HG02623 (cell line): ENCODE data around the gene NRF1.
"Not testable (repeated sequence)": the region's sequence is repeated elsewhere in the genome, so short reads cannot be mapped to it uniquely, and the experiment has no call there.

Experiments used
- ATAC-seq: cut with Tn5 transposase; IDR thresholded peaks from one replicate; pipeline ENCODE4 v1.9.1; 2021; ENCODE audit warnings: moderate library complexity; ENCODE audit not compliant: unreplicated experiment

NRF1 gene

GRCh38 chr7:129606803-129607202, 4.7 kb upstream of the NRF1 start:
- ATAC-seq: no peak

GRCh38 chr7:129607471-129608120, 3.9 kb upstream of the NRF1 start:
- no peak for ATAC-seq

GRCh38 chr7:129609666-129610065, 1.9 kb upstream of the NRF1 start:
- no peak for ATAC-seq

GRCh38 chr7:129610709-129611245, 743 bp upstream of the NRF1 start:
- no peak for ATAC-seq

GRCh38 chr7:129612112-129613015, 844 bp downstream of the NRF1 start:
- peak; percentile 19 for ATAC-seq

GRCh38 chr7:129613016-129613337, 1.5 kb downstream of the NRF1 start:
- ATAC-seq: no peak

- peak; percentile 32 for ATAC-seq
Measured at GRCh38 chr7:129615018-129615417, 3.5 kb downstream of the NRF1 start.

GRCh38 chr7:129616530-129616929, 5.0 kb downstream of the NRF1 start:
- ATAC-seq: no peak

- ATAC-seq: no peak
Measured at GRCh38 chr7:129617178-129617577, 5.7 kb downstream of the NRF1 start.

GRCh38 chr7:129617652-129618051, 6.1 kb downstream of the NRF1 start:
- ATAC-seq: no peak

GRCh38 chr7:129626896-129627295, 15.4 kb downstream of the NRF1 start:
- no peak for ATAC-seq

GRCh38 chr7:129630341-129630740, 18.8 kb downstream of the NRF1 start:
- ATAC-seq: no peak

GRCh38 chr7:129634361-129635034, 23.0 kb downstream of the NRF1 start:
- no peak for ATAC-seq

GRCh38 chr7:129635300-129636029, 23.9 kb downstream of the NRF1 start:
- ATAC-seq: peak; percentile 66

- not testable (repeated sequence) for ATAC-seq
Measured at GRCh38 chr7:129636030-129636550, 24.6 kb downstream of the NRF1 start.

- ATAC-seq: no peak
Measured at GRCh38 chr7:129636641-129637040, 25.1 kb downstream of the NRF1 start.

- no peak for ATAC-seq
Measured at GRCh38 chr7:129640400-129640799, 28.9 kb downstream of the NRF1 start.

- ATAC-seq: no peak
Measured at GRCh38 chr7:129642871-129643549, 31.5 kb downstream of the NRF1 start.

GRCh38 chr7:129643550-129644170, 32.1 kb downstream of the NRF1 start:
- ATAC-seq: no peak
